DMS114 treated with DMSO at 0.1 percent for 48 hours (cell line): ENCODE measurements around the gene UBFD1.
A peak's percentile ranks its signal among the peaks of the same experiment; 100 is the strongest.
"Not testable (repeated sequence)": the region's sequence is repeated elsewhere in the genome, so short reads cannot be mapped to it uniquely, and the experiment has no call there.

Source experiments
- DNase-seq: peaks from one replicate; lab custom pipeline; 2025; ENCODE audit not compliant: unreplicated experiment; lab: John Stamatoyannopoulos, UW

UBFD1 gene, protein sequence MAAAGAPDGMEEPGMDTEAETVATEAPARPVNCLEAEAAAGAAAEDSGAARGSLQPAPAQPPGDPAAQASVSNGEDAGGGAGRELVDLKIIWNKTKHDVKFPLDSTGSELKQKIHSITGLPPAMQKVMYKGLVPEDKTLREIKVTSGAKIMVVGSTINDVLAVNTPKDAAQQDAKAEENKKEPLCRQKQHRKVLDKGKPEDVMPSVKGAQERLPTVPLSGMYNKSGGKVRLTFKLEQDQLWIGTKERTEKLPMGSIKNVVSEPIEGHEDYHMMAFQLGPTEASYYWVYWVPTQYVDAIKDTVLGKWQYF

DNA sequence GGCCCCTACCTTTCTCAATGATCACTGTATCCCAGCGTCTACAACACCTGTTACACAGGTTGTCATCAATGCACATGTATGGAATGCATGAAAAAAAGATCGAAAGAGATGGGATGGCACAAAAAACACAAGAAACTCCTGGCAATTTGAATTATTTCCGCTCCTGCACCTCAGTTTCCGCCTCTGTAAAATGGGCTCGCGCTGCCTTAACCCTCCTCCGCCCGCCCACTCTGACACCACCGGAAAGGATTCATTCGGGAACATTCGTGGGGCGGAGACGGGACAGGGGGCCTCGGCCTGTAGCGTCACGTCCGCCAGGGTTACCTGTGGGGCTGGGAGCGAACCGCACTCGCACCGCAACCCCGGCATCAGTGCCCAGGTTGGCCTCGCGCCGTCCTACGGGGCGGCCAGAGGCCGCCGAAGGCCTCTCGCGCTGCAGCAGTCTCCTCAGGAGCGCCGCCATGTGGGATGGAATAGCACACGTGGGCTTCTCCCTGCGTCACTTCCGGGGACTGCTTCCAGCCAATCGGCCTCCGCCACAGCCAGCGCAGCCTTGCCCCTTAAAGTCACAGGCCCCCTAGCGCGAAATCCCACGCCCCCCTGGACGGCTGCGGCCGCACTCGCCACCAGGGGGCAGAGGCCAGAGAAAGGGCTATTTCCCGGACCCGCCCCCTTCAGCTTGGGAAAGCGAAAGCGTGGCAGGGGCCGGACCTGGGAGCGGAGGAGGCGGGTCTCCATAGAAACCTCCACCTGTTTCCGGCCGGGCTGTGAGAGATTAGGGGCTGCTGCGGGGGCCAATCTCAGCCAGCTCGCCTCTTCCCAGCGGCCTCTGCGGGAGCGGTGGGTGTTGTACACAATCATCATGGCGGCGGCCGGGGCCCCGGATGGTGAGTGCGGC is at the start of gene UBFD1, which contains the start of gene EARS2:
Gene UBFD1 (plus strand): TSS at position 847 of the 898 bp plus-strand sequence. CDS start 16 bp downstream, at position 863.
Gene EARS2 (minus strand): TSS at position 470 of the 898 bp plus-strand sequence. CDS start 7 bp downstream, at position 463.
- peak; percentile 96 for DNase-seq

DNA sequence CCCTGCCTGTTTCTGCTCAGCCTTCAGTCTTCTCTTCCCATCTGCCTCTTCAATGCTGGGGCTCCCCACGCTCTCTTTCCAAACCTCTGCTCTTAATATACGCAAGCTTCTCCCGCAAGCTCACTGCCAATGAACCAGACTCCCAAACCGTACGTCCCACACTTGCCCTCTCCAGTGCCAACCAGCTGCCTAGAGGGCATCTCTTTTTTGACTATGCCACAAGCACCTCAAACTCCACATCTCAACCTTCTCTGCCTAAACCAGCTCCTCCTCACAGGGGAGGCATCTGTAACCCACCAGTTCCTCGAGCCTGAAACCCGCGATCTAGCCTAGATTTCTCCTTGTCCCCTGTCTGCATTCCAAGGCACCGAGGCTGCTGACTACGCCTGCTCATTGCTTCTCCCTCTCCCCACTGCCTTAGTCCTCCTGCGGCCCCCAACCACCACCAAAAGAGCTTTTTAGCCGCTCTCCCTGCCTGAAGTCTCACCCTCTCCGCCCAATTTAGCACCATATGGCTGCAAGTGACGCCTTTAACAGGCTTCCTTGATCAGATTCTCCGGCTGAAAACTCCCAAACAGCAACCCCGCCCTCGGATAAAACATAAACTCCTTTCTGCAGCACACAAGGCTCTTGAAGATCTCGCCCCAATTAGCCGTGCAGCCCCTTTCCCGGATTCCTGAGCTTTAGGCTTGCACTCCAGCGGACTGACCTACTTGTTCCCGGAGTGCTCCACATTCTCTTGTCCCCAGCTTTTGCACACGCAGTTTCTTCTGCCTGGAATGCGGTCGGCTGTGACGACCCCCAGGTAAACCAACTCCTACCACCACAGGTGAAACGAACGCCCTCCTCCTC is 48.7 kb upstream of the UBFD1 start:
- no peak for DNase-seq

DNA sequence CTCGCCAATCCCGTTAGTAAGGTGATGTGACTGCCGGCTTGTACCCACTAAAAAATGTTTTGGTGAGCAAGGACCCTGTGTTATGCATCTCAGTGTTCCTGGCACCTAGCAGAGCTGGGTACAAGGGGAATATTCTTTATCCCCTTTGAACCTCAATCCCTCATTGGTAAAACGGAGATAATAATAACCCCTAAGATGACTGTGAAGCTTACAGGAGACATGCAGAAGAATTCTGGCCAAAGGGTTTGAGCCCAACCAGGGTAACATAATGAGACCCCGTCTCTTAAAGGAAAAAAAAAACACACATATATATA is 48.1 kb upstream of the UBFD1 start:
- no peak for DNase-seq

DNA sequence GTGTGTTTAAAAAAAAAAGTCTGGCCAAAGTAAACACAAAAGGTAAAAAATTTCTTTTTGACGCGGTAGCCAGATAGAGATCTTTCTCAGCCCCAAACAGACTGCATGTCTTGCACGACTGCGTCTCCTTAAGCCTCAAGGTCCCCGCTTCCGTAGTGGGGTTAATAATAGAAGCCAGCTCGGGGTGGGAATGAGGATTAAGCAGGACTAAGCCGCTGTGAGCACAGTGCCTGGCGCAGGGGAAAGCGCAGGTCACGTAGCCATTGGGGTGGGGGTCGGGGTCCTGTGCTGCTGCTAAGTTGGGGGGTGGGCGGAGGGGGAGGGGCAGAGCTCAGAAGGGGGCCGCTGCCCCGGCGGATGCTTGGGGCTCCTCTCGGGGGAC is 47.8 kb upstream of the UBFD1 start:
- no peak for DNase-seq

DNA sequence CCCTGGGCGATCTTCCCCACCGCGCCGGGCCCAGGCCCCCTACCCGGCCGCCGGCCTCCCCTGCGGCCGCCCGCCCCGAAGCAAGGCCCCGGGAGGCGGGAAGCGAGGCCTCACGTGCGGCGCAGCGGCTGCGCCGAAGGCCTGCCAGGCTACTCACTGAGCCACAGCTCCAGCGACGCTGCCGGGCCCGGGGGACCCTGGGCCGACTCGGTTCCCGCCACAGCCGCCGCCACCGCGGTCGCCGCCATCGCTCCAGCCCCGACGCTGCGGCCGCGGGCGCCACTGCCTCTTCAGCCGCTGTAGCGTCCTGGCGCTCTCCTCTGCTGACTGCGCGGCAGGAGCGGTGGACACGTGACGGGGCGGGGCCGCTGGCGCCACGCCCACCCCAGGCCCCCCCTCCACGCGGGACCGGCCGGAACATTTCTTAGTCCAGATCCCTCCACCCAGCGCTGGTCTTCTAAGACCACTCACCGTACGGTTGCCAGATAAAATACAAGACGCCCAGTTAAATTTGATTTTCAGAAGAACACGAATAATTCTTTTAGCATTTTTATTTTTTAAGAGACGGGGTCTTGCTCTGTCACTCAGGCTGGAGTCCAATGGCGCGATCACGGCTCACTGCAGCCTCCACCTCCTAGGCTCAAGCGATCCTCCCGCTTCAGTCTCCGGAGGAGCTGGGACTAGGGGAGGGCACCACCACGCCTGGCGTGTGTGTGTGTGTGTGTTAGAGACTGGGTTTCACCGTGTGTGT is 47.2 kb upstream of the UBFD1 start, which contains the start of gene GGA2:
Gene GGA2 (minus strand): TSS at position 331 of the 751 bp plus-strand sequence. CDS start 83 bp downstream, at position 248.
- peak; percentile 57 for DNase-seq

DNA sequence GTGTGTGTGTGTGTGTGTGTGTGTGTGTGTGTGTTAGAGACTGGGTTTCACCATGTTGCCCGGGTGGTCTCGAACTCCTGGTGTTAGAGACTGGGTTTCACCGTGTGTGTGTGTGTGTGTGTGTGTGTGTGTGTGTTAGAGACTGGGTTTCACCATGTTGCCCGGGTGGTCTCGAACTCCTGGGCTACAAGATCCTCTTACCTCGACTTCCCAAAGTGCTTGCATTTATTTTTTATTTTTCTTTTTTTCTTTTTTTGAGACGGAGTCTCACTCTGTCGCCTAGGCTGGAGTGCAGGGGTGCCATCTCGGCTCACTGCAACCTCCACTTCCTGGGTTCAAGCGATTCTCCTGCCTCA is 46.6 kb upstream of the UBFD1 start:
- DNase-seq = not testable (repeated sequence)

DNA sequence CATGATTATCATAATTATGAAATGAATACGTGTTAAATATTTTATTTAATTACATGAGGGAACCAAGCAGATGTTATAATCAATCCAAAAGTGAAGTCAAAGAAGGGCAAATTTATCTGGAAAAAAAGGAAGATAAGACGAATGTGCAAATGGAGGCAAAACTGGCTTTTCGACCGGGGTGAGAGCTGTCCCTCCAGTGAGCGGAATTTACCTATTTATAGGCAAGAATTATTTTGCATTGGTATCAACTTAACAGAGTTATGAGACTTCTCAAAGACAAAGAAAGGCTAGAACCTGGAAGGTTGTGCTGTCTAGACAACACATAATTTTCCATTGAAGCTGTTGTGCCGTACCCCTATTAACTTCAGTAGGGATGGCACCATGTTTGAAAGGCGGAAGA is 45.8 kb upstream of the UBFD1 start:
- no peak for DNase-seq

DNA sequence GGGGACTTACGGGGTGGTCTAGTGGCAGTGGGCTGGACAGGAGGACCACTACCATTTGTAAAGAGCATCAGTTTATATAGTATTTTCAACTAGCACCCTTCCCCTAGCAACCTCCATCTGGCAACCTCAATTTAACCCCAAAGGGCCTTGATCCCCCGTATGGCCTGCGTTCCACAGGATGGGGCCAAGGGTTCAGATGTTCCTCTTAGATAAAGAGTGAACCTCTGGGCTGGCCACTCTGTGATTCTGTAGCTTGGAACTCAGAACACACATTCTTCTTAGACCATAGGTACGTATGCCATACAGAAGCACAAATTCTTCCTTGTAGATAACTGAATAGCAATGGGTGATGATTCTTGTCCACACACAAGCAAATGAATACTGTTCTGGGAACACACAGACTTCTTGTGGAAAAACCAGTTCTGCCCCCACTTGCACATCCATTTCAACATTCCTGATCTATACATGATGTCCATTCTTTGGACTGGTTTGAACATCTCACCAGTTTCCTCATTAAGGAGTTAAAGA is 45.3 kb upstream of the UBFD1 start:
- DNase-seq = no peak

DNA sequence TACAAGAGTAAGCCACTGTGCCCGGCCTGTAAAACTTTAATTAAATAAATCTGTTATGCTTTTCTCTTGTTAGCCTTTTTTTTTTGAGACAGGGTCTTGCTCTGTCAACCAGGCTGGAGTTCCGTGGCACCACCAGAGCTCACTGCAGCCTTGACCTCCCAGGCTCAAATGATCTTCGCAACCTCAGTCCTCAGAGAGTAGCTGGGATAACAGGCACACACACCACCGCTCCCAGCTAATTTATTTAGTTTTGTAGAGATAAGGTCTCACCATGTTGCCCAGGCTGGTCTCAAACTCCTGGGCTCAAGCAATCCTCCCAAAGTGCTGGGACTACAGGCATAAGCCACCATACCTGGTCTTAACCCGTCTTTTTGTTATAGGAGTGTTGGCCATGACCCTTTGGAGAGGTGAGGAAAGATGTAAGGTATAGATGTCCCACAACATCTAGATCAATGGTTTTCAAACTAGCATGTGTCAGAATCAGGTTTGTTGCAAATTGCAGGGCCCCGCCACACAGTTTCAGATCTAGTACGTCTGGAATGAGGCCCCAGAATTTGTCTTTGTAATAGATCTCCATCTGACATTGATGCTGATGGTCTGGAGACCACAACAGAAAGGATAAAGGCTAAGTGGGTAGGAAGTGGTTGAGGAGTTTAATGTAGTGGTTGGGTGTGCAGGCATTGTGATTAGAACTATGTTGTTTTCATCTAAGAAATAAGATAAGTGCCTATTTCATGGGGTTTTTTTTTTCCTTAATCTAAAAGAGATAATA is 43.0 kb upstream of the UBFD1 start:
- DNase-seq = no peak

DNA sequence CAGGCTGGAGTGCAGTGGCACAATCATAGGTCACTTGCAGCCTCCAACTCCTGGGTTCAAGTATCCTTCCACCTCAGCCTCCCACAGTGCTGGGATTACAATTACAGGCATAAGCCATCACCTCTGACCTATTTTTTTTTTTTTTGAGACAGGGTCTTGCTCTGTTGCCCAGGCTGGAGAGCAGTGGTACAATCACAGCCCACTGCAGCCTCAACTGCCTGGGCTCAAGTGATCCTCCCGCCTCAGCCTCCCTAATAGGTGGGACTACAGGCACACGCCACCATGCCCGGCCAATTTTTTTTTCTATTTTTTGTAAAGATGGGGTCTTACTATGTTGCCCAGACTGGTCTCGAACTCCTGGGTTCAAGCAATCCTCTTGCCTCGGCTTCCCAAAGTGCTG is 41.6 kb upstream of the UBFD1 start:
- DNase-seq = no peak

DNA sequence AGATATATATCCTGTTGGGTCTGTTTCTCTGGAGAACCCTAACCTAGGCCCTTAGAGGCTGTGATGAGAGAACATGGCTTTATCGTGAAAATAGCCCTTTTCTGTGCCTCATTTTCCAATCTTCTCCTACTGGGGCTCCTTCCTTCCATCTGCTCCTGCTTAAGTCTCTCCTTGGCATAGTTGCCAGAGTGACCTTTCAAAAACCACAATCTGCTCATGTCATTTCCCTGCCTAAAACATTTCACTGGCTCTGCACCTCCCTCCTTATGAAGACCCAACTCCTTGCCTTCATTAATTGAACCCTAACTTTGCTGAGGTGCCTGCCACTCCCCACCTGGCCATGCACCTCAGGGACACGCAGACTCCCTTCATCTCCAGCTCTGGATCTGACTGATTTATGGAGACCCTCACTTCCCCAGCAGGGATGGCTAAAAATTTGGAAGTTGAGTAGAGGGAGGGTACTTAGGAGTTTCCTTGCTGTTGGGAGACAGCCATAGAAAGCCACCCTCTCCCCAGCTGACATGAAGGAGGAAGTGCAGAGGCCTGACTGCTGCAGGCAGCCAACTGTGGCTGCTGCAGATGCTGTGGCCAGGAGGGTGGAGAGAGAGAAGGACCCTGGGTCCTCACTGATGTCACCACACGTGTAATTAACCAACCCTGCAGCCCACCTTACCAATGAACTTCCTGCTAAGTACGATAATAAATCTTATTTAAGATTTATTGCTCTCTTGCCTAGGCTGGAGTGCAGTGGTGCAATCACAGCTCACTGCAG is 41.0 kb upstream of the UBFD1 start:
- no peak for DNase-seq

DNA sequence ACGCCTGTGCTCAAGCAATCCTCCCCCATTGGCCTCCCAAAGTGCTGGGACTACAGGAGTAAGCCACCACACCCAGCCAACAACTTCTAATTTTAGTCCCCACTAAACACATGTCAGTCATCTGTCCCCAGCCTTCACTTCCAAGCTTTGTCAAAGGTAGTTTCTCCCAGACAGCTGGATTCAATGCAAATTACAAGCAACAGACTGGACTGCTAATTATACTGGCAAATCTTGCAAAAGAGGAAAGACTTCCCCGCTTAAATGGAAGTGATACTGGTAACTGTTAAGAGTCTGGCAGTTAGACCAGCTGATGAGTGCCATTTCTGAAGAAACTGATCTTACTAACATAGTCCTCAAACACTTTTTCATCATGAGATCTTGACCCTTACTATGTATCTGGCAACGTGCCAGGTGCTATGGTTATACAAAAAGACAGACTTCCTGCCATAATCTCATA is 39.1 kb upstream of the UBFD1 start:
- no peak for DNase-seq

DNA sequence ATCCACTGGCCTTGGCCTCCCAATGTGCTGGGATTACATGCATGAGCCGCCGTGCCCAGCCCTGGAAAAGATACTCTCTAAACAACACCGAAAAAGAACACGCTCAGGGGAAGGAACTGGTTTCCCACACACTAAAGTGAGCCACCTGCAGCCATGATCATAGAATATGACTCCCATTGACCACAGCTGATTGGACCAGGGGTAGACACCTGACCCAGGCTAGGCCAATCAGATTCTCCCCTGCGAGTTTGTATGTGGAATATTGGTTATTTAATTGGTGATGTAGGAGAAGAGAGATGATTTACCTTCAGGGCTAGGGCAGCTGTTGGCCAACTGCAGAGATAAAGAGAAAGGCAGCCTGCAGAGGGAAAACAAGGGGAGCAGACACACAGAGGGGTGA is 38.2 kb upstream of the UBFD1 start:
- DNase-seq = no peak

DNA sequence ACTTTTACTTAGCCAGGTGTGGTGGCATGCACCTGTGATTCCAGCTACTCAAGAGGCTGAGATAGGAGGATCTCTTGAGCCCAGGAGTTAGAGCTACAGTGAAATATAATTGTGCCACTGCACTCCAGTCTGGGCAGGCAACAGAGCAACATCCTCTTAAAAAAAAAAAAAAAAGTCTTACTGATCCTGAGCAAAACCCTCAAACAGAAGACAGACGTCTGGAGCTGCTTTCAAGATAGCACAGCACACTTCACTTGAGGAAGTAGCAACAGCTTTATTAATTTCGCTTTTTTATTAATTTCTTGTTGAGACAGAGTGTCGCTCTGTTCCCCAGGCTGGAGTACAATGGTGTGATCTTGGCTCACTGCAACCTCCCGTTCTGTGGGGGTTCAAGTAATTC is 37.0 kb upstream of the UBFD1 start:
- no peak for DNase-seq

DNA sequence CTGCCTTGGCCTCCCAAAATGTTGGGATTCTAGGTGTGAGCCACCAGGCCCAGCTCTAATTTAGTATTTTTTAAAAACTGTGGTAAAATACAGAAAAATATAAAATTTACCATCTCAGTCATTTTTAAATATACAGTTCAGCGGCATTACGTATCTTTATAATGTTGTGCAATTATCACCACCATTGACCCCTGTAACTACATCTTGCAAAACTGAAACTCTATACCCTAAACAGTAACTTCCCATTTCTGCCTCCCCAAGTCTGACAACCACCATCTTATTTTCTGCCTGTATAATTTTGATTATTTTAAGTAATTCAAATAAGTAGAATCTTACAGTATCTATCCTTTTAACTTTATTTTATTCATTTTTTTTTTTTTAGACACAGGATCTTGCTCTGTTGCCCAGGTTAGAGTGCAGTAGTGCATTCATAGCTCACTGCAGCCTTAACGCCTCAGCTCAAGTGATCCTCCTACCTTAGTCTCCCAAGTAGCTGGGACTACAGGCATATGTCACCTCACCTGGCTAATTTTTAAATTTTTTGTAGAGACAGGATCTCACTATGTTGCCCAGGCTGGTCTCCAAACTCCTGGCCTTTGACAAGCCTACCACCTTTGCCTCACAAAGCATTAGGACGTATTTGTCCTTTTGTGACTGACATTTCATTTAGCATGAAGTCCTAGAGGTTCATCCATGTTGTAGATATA is 36.3 kb upstream of the UBFD1 start:
- DNase-seq = no peak

DNA sequence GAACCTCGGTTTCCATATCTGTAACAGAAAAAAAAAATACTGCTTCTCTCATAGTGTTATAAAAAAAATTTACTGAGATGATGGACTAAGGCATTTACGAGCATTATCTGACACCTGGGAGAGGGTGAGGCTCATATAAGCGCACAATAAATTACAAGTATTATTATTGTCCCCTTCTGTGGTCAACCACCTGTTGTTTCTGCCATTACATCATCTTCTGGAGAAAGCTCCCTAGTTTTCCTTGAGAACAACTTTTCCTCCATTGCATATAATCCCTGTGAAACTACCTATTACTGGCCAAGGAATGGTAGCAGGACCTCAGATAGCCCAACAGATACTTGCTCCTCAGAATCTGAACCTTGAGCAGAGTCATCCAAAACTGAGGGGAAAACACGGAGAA is 35.6 kb upstream of the UBFD1 start:
- no peak for DNase-seq

DNA sequence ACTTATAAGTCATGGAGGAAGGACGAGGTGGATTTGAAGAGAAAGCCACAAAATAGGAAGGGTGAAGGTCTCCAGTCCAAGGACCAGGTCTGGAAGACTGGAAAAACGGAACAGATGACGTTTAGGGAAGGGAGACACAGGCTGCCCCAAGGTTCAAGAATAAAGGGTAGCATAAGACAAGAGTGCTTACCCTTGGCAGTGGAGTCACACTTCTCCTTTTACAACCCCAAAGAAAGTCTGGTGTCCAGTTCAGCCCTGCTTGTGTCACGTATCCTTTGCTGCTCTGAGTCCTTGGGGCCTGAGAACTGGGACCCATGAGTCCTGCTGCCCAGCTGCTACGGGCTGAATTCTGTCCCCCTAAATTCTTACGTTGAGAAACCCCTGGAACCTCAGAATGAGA is 34.2 kb upstream of the UBFD1 start:
- no peak for DNase-seq

DNA sequence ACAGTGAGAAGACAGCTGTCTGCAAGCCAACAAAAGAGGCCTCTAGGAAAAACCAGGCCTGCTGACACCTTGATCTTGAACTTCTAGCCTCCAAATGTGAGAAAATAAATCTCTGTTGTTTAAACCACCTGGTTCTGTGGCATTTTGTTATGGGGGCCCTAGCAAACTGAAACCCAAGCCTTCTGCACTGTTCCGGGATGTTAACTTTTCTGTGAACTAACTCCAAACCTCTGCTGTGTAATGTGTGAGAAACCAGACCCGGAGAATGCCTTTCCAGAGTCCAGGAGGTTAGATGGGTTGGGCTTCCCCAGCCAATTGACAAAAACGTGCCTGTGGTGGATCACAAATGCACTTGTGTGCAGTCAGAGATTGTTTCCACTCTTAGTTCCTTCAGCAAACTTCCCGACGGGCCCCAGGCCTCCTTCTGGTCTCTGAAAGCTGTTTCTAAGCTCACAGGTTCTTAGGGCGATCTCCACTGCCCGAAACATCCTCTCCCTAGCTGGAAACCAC is 33.6 kb upstream of the UBFD1 start:
- no peak for DNase-seq
